Thyroid gland (tissue), 4 donors: ENCODE results near the gene ATP6V1G3. TPM values are rescaled to one million over a fixed set of nuclear protein-coding genes. Genes with fewer than 3 reads are reported as not detected.
"Not testable (repeated sequence)": the region's sequence is repeated elsewhere in the genome, so short reads cannot be mapped to it uniquely, and the experiment has no call there.

Experiments
- DNase-seq, 2 donors: peaks; one replicate each; pipeline ENCODE4 v3.0.0-alpha.2; 2019
- H3K27ac ChIP-seq, 3 donors: fragments of 200-600 bp; sonication (generic); 1 replicate in 2 of 3; 2 replicates in 1 of 3; pipeline ENCODE4 v1.5.1; 2016 to 2019; ENCODE audit warnings: mild to moderate bottlenecking in 1 of 3, moderate library complexity in 1 of 3
- H3K27me3 ChIP-seq: fragments of 200-600 bp; sonication (generic); one replicate; pipeline ENCODE4 v1.5.1; 2019
- H3K36me3 ChIP-seq, 2 donors: fragments of 200-600 bp; sonication (generic); one replicate each; pipeline ENCODE4 v1.5.1; 2016 to 2019
- H3K4me1 ChIP-seq, 2 donors: fragments of 200-600 bp; sonication (generic); one replicate each; pipeline ENCODE4 v1.5.1; 2017 to 2019
- H3K4me3 ChIP-seq, 3 donors: fragments of 200-600 bp; sonication (generic); replicated peaks in 1 of 3; 1 replicate in 2 of 3; 2 replicates in 1 of 3; pipeline ENCODE4 v1.5.1; 2016; ENCODE audit warnings: mild to moderate bottlenecking in 1 of 3
- H3K9me3 ChIP-seq: fragments of 200-600 bp; sonication (generic); one replicate; pipeline ENCODE4 v1.5.1; 2017
- POLR2A ChIP-seq, 2 donors: fragments of 450-650 bp; IDR thresholded peaks; one replicate each; pipeline ENCODE4 v1.6.1; 2017; ENCODE audit warnings: antibody characterized with exemption in 2 of 2, mild to moderate bottlenecking in 2 of 2, moderate library complexity in 1 of 2
- WGBS, 2 donors: methylation state at CpG; one replicate each; pipeline ENCODE4 v1.1.5; 2017; 5-methylcytosine and 5-hydroxymethylcytosine counted together
- intact Hi-C: fragments of 100-400 bp; cut with DNase I; formaldehyde crosslinking; loops from one replicate; pipeline ENCODE4 v1.15.1; 2023
- total RNA-seq, 4 donors: library from RNA; depleted of rRNA; stranded (reverse); fragments of >200 nt; gene quantifications; one replicate each; pipeline ENCODE4 v1.2.3, GENCODE V29; 2016
- TF ChIP-seq, protein P1 (sequence below), 6 experiments: fragments of 200-600 bp in 3 of 6; fragments of 450-650 bp in 3 of 6; sonication (generic) in 3 of 6; IDR thresholded peaks; one replicate each; pipeline ENCODE4 v1.5.1; 2016 to 2019; ENCODE audit warnings: antibody characterized with exemption in 6 of 6, mild to moderate bottlenecking in 2 of 6, inconsistent platforms in 1 of 6, moderate library complexity in 1 of 6

ATP6V1G3 gene
- total RNA-seq, 4 donors from 2014 or later: not detected

GRCh38 chr1:198529414-198529813 lies 11.1 kb downstream of the ATP6V1G3 start:
- H3K27ac ChIP-seq: no peak overlapping the region
- WGBS, 2 donors: 30 to 33% methylated on average over 2 of the region's 2 CpGs
- H3K27me3 ChIP-seq: no peaks in the 10 kb centered on the region
- H3K4me3 ChIP-seq: no peak overlapping the region
- H3K4me1 ChIP-seq: peaks cover 3 to 7% of the 10 kb centered on the region in 2 donors
- H3K9me3 ChIP-seq: no peaks in the 10 kb centered on the region
- no peaks in the 10 kb centered on the region for H3K36me3 ChIP-seq
- TF ChIP-seq, protein P1, sequence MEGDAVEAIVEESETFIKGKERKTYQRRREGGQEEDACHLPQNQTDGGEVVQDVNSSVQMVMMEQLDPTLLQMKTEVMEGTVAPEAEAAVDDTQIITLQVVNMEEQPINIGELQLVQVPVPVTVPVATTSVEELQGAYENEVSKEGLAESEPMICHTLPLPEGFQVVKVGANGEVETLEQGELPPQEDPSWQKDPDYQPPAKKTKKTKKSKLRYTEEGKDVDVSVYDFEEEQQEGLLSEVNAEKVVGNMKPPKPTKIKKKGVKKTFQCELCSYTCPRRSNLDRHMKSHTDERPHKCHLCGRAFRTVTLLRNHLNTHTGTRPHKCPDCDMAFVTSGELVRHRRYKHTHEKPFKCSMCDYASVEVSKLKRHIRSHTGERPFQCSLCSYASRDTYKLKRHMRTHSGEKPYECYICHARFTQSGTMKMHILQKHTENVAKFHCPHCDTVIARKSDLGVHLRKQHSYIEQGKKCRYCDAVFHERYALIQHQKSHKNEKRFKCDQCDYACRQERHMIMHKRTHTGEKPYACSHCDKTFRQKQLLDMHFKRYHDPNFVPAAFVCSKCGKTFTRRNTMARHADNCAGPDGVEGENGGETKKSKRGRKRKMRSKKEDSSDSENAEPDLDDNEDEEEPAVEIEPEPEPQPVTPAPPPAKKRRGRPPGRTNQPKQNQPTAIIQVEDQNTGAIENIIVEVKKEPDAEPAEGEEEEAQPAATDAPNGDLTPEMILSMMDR (IDR thresholded peaks at IDR 0.05): no peak
- TF ChIP-seq POLR2A (IDR thresholded peaks at IDR 0.05): no peak
- no peak for DNase-seq
- intact Hi-C loops: no loop called here

DNA sequence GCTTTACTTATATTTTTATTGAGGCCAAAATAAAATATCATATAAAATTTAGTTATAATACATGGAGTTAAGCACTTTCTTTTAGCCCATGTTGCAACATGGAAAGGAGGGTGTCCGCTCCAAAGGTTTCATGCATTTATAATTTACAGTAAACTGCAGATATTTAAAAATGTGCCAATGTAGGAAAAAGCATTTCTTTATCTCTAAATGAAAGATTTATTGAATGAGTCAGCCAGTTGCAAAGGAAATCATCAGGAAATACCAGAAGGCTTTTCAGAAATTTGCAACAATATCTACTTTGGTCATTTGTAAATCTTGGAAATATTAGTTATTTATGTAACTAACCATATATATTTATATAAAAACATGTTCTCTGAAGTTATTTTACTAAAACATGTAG lies 12.1 kb downstream of the ATP6V1G3 start:
- H3K4me3 ChIP-seq: no peak overlapping the region
- intact Hi-C loops: no loop called here
- 70 to 86% methylated on average over 1 of the region's 1 CpG for WGBS, 2 donors
- H3K9me3 ChIP-seq: no peaks in the 10 kb centered on the region
- H3K36me3 ChIP-seq: no peaks in the 10 kb centered on the region
- no peak overlapping the region for H3K27ac ChIP-seq
- TF ChIP-seq POLR2A (IDR thresholded peaks at IDR 0.05): no peak
- TF ChIP-seq, protein P1 (IDR thresholded peaks at IDR 0.05): no peak
- H3K4me1 ChIP-seq: peaks cover 0 to 7% of the 10 kb centered on the region in 2 donors
- no peaks in the 10 kb centered on the region for H3K27me3 ChIP-seq
- no peak for DNase-seq

- H3K27ac ChIP-seq: no peak overlapping the region
- no peaks in the 10 kb centered on the region for H3K36me3 ChIP-seq
- peaks cover 0 to 5% of the 10 kb centered on the region in 2 donors for H3K4me1 ChIP-seq
- no peak overlapping the region for H3K4me3 ChIP-seq
- WGBS, 2 donors: 83 to 86% methylated on average over 2 of the region's 2 CpGs
- intact Hi-C loops: no loop called here
- no peak for DNase-seq
- no peaks in the 10 kb centered on the region for H3K27me3 ChIP-seq
- no peaks in the 10 kb centered on the region for H3K9me3 ChIP-seq
- TF ChIP-seq POLR2A (IDR thresholded peaks at IDR 0.05): no peak
- TF ChIP-seq, protein P1 (IDR thresholded peaks at IDR 0.05): no peak
Observed at GRCh38 chr1:198524556-198524955, 15.9 kb downstream of the ATP6V1G3 start.

DNA sequence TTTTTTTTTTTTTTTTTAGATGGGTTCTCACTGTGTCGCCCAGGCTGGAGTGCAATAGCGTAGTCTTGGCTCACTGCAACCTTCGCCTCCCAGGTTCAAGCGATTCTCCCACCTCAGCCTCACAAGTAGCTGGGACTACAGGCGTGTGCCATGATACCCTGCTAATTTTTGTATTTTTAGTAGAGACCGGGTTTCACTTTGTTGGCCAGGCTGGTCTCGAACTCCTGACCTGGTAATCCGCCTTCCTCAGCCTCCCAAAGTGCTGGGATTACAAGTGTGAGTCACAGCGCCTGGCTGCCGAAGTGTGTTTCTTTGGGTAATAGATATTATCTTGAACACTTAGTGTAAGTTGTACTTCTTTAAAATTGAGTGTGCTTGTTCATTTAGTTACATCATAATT lies 16.4 kb downstream of the ATP6V1G3 start:
- H3K27me3 ChIP-seq, H3K9me3 ChIP-seq, DNase-seq, H3K4me3 ChIP-seq, H3K27ac ChIP-seq, H3K4me1 ChIP-seq, H3K36me3 ChIP-seq, intact Hi-C loops: not testable (repeated sequence)
- WGBS, 2 donors: 78 to 80% methylated on average over 10 of the region's 10 CpGs

DNA sequence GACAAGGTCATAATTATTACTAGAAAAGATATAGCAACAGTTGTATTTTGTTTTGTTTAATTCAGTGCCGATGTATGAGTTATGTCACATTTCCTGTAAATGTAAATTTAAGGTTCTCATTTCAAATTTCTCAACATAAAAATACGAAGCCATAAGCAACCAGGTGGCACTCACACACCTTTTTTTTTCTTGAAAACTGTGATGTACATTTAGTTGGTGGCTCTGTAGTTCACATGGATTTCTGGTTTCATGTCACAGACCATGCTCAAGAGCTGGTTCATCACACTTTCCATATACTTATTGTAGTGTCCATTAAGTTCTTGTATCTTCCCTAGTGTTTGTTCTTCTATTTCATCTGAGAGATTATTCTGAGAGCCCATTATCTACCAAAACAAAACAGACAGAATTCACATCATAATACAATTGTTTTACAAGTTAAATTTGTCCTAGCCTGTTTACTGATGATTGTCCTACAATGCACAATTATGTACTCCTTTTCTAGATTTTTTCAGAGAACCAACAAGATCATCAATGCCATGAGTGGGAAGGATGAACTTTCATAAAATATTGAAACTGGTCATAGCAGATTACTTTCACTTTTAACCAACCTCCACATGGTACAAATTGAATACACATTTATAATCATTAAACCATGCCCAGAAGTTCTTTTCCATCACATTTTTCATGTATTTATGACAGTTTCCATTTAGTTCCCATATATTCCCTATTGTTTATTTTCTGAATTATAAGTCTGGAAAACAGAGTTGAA lies 17.1 kb downstream of the ATP6V1G3 start:
- H3K9me3 ChIP-seq: no peaks in the 10 kb centered on the region
- H3K27ac ChIP-seq: no peak overlapping the region
- intact Hi-C loops: no loop called here
- no peak overlapping the region for H3K4me3 ChIP-seq
- TF ChIP-seq POLR2A (IDR thresholded peaks at IDR 0.05): no peak
- TF ChIP-seq, protein P1 (IDR thresholded peaks at IDR 0.05): no peak
- H3K27me3 ChIP-seq: no peaks in the 10 kb centered on the region
- WGBS, 2 donors: 78 to 84% methylated on average over 2 of the region's 2 CpGs
- H3K4me1 ChIP-seq: no peaks in the 10 kb centered on the region
- DNase-seq: no peak
- H3K36me3 ChIP-seq: no peaks in the 10 kb centered on the region
